HFF-Myc (cell line): ENCODE measurements around the gene PREX1.

ENCODE experiments used
- DNase-seq: peaks from one replicate; pipeline ENCODE4 v3.0.0-alpha.2; 2011; ENCODE audit warnings: low read depth; ENCODE audit errors: extremely low read depth
- H3K4me3 ChIP-seq: replicated peaks from 2 replicates; pipeline ENCODE4 v1.5.1; 2011; ENCODE audit warnings: low read depth, mild to moderate bottlenecking, control low read depth, low read length
- TF ChIP-seq, protein P1 (sequence below): IDR thresholded peaks from 2 replicates; pipeline ENCODE4 v1.5.1; 2012; ENCODE audit warnings: mild to moderate bottlenecking, low read depth, low read length, control low read depth; ENCODE audit errors: missing control alignments

PREX1 gene

DNA sequence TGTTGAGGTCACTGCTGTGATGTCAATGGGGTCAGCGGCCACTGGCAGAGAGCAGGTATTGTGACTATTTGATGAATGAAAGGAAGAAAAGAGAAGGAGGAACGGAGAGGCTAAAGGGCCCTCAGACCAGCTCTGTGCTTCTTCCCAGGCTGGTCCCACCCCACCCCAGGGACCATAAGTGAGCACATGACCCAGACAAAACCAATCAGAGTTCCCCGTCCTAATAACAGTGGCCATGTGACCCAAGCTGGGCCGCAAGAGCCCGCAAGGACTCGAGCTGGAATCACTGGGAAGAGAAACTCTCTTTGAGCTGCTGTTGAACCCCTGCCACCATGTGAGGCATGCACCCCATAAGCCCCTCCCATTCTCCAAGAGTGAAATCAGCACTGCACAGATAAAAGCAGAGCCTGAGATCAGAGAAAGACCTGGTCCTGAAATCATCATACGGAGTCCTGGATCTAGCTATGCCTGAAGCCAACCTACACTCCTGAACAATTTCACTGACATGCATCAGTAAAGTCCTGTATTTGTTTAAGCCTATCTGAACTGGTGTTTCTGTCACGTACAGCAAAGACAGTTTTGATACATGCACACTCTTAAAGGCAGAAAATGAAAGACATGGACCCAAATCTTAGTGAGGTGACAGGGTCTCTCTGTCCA lies 90.2 kb downstream of the PREX1 start:
- TF ChIP-seq, protein P1, sequence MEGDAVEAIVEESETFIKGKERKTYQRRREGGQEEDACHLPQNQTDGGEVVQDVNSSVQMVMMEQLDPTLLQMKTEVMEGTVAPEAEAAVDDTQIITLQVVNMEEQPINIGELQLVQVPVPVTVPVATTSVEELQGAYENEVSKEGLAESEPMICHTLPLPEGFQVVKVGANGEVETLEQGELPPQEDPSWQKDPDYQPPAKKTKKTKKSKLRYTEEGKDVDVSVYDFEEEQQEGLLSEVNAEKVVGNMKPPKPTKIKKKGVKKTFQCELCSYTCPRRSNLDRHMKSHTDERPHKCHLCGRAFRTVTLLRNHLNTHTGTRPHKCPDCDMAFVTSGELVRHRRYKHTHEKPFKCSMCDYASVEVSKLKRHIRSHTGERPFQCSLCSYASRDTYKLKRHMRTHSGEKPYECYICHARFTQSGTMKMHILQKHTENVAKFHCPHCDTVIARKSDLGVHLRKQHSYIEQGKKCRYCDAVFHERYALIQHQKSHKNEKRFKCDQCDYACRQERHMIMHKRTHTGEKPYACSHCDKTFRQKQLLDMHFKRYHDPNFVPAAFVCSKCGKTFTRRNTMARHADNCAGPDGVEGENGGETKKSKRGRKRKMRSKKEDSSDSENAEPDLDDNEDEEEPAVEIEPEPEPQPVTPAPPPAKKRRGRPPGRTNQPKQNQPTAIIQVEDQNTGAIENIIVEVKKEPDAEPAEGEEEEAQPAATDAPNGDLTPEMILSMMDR: no peak
- H3K4me3 ChIP-seq: no peak overlapping the region
- DNase-seq: no peak

- DNase-seq: no peak
- TF ChIP-seq, protein P1: no peak
- H3K4me3 ChIP-seq: no peak overlapping the region
Observed at GRCh38 chr20:48736636-48737035, 91.2 kb downstream of the PREX1 start.

DNA sequence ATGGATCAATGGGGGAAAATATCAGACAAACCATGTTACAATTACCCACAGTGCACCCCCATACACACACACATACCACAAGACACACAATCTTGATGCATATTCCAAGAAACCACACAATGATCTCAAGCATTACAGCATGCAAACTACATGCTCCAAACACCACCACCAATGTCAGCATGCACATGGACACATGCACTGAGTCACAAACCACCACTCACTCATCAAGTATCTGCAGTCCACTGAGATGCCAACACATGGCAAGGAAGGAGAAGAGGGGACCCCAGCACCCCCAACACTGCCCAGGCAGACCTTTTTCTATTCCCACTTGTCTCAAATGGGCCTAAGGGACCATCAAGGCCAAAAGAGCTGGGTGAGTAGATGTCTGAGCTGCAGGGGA lies 91.6 kb downstream of the PREX1 start:
- DNase-seq: no peak
- H3K4me3 ChIP-seq: no peak overlapping the region
- TF ChIP-seq, protein P1: no peak

GRCh38 chr20:48735112-48735511 lies 92.7 kb downstream of the PREX1 start:
- no peak for DNase-seq
- no peak overlapping the region for H3K4me3 ChIP-seq
- TF ChIP-seq, protein P1: no peak

GRCh38 chr20:48734104-48734749 lies 93.6 kb downstream of the PREX1 start:
- no peak overlapping the region for H3K4me3 ChIP-seq
- no peak for DNase-seq
- TF ChIP-seq, protein P1: no peak

DNA sequence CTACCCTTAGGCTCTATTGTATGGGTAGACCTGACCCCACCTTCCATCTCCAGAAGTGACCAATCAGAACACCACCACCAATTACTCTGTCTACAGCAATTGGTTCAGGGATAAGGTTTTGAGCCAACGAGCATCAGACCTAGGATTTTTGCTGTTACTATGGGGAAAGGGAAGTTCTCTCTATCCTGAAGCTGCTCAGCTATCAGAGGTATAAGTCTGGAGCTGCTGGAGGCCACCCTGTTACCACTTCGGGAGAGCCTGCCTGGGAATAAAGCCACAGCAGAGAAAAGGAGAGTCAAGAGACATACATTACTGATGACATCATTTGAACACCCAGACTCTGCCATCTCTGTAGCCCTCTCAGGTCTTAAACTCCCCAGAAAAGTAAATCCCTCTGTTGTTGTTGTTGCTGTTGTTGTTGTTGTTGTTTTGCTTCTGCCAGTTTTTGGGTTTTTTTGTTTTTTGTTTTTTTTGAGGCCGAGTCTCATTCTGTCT lies 94.5 kb downstream of the PREX1 start:
- TF ChIP-seq, protein P1: no peak
- H3K4me3 ChIP-seq: no peak overlapping the region
- no peak for DNase-seq
